Measurements from ENCODE around the gene NPHP1.
"Not testable (repeated sequence)": the region's sequence is repeated elsewhere in the genome, so short reads cannot be mapped to it uniquely, and the experiment has no call there.

NPHP1 gene

DNA sequence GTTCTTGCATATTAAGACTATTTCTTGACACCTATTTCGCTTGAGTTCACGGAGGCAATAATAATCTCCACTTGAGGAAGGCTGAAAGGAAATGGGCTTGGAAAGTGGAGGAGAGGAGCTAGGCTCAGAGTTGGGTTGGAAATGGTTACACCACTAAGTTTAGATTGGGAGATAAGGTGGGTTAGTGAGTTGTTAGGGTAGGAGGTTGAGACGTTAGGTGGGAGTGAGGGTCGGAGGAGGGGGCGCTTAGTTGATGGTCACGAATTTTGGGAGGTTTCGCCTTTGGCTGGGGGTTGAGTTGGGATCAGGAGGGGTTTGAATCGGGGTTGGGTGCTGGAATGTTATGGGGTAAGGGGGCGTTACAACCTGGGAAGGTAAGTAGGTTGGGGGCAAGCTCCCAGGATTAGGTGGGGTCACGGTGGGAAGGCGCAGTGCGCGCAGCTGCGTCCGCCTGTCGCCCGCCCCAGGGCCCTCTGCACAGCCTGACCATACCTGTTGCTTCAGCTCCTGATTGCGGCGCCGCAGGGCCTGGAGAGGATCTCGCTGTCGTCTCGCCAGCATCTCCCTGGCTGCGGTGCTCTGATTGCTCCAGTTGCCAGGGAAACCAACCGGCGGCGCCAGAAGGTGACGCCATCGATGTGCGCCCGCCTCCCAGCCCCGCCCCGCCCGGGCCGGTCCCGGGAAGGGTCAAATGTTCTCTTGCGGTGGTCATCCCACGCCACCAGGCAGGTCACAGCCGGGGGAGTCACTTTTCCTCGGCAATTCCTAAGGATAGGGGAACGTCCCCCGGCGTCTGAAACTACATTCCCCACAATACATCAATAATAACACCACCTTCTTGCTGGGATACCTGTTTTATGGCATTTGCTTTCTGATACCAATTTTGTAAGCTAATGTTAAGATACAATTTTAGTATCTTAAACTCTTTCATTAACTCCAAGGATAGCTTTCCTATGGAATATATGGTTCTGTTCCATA is at the start of gene NPHP1:
NPHP1 (minus strand) TSS at position 606 of the 978 bp plus-strand sequence; CDS start at position 561, 45 bp downstream.
- TF ChIP-seq, protein P1, sequence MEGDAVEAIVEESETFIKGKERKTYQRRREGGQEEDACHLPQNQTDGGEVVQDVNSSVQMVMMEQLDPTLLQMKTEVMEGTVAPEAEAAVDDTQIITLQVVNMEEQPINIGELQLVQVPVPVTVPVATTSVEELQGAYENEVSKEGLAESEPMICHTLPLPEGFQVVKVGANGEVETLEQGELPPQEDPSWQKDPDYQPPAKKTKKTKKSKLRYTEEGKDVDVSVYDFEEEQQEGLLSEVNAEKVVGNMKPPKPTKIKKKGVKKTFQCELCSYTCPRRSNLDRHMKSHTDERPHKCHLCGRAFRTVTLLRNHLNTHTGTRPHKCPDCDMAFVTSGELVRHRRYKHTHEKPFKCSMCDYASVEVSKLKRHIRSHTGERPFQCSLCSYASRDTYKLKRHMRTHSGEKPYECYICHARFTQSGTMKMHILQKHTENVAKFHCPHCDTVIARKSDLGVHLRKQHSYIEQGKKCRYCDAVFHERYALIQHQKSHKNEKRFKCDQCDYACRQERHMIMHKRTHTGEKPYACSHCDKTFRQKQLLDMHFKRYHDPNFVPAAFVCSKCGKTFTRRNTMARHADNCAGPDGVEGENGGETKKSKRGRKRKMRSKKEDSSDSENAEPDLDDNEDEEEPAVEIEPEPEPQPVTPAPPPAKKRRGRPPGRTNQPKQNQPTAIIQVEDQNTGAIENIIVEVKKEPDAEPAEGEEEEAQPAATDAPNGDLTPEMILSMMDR (IDR thresholded peaks at IDR 0.05; ENCODE audit: insufficient read depth, low read depth, low read length, missing control alignments) = no peak
- peak within 1 kb of the TSS; percentile 62 for H3K4me3 ChIP-seq (ENCODE audit: low read depth, low read length)
- DNase-seq (ENCODE audit: low read depth) = peak; percentile 85

DNA sequence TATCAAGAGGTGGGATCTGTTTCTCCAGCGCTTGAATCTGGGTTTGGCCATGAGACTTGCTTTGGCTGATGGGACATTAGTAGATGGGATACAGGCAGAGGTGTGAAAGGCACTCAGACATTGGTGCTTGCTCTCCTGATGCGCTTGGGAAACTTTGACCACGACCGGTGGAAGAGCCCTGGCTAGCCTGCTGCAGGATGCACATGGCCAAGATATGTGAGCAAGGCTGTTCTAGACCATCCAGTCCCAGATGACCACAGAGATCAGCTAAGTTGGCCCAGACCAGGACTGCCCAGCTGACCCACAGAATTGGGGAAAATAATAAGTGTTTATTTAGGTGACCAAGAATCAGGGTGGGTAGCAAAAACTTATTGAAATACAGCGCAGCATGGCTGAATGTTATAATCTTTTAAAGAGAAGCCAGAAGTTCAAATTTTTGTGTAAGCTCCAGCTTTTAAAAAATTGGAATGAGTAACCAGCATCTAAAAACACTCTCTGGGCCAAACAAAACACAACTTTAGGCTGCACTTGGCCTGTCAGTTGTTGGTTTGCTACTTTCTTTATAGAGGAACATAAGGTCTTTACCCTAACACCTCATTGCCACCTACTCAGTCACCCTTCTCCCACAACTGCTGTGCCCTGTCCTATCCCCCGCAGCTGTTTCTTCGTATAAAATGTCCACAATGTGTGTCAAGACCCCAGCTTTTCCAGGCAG is 43.4 kb upstream of the NPHP1 start:
- not testable (repeated sequence) for H3K4me3 ChIP-seq (ENCODE audit: low read depth, low read length); DNase-seq (ENCODE audit: low read depth)

DNA sequence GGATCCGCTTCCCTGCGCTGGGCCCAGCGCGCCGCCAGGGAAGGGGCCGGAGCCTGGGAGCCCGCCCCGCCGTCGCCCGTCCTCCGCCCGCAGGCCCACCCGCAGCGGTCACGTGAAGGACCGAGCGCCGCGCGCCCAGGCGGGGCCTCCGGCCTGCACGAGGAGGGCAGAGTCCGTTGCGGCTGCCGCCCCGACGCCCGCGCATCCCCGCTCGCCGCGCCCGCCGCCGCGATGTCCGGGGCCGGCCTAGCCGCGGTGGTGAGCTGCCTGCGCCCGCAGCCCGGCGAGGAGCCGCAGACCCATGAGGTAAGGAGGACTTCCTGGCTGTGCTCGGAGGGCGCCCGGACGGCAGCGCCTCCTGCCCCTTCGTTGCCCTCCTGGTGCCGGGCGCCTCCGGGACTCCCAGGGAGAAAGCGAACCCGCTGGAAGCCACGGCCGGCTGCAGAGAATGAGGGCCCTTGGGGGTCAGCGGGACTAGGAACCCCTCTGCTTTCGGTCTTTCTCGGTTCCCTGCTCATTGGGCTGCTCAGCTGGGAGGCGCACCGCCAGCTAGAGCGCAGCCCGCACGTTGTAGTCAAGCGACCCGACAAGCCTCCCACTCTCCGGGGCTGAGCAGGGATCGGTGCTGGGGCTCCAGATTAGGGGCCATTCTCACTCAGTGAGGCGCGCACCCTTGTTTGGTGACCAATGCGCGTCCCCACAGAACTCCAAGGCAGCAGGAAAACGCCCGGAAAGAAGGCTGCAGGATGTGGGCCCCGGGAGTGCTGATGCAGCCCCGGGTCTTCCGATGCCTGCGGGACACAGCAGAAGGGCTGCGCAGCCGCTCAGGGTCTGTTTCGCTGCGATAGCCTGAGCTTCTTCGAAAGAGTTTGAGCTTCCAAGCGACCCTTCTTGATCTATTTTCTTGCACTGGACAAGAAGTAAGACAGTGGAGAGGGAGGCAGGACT is 40.9 kb upstream of the NPHP1 start:
- H3K4me3 ChIP-seq (ENCODE audit: low read depth, low read length); DNase-seq (ENCODE audit: low read depth): not testable (repeated sequence)

DNA sequence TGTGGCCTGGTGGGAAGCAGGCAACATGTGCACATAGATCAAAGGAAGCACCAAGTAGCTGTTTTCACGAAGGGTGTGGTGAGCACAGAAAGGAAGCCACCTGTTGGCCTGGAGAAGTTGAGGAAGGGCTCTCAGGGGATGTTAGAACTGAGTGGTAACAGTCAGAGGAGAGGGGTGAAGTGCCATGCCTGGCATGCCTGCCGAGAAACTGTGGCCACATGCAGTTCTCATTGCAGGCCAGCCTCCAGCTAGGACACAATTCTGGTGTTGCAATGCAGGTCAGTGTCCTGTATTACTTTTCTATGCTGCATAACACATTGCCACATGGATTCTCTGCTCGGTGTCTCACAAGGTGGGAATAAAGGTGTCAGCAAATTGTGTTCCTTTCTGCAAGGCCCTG is 38.5 kb upstream of the NPHP1 start:
- H3K4me3 ChIP-seq (ENCODE audit: low read depth, low read length); DNase-seq (ENCODE audit: low read depth): not testable (repeated sequence)

DNA sequence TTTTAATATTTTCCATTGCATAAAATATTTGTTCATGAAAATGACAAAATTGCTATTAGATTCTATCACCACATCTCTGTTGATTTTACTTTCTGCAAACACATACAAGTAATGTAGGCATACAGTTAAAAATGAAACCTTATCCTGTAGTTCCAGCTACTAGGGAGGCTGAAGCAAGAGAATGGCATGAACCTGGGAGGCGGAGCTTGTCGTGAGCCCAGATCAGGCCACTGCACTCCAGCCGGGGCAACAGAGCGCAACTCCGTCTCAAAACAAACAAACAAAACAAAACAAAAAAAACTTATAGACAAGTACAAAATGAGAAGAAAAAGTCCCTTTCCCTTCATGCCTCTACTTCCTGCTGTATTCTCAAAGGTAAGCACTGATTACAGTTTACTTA is 29.7 kb upstream of the NPHP1 start:
- H3K4me3 ChIP-seq (ENCODE audit: low read depth, low read length); DNase-seq (ENCODE audit: low read depth): not testable (repeated sequence)

DNA sequence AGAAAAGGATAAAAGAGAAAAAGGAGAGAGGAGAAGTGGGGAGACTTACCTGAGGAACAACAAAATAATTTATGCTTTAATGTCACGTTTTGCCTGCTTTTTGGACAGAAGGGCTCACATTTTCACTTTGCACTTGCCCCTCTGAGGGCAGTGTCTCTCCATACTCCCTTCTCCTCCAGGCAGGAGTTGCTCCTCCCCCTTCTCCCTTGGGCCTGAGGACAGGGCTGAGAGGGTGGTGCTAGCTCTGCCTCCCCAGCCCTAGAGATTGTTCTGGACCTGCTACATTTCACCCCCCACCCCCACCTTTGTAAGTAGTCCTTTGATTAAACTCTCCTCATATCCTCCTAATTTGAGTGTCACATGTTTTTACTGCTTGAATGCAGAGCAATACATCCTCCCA is 25.1 kb upstream of the NPHP1 start:
- DNase-seq (ENCODE audit: low read depth); H3K4me3 ChIP-seq (ENCODE audit: low read depth, low read length): not testable (repeated sequence)

DNA sequence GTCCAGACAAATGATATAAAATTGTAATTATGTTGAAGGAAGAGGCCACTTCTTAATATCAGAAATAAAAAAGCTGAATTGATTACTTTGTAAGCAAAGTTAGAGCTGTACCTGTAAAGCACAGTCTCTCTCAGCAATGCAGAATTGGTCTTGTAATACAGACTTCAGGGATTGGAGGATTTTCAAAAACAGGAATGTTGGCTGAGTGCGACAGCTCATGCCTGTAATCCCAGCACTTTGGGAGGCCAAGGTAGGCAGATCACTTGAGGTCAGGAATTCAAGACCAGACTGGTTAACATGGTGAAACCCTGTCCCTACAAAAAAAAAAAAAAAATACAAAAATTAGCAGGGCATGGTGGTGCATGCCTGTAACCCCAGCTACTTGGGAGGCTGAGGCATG is 17.8 kb upstream of the NPHP1 start:
- not testable (repeated sequence) for H3K4me3 ChIP-seq (ENCODE audit: low read depth, low read length); DNase-seq (ENCODE audit: low read depth)

DNA sequence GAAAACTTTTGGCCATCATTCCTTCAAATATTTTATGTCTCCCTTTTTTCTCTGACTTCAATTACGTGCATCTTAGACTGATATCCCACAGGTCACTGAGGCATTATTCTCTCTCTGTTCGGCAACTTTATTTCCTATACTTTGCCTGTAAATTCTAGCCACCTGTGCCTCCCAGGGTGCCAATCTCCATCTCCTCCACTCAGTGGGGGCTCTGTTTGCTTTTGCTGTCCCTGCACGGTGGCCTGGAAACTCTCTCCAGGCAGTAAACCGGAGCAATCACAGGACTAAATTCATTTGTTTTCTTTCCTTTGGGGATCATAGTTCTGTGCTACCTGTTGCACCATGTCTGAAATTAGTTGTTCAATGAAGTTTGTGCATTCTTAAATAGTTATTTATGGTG is 17.1 kb upstream of the NPHP1 start:
- TF ChIP-seq, protein P1 (IDR thresholded peaks at IDR 0.05; ENCODE audit: insufficient read depth, low read depth, low read length, missing control alignments) = no peak
- H3K4me3 ChIP-seq (ENCODE audit: low read depth, low read length) = no peak overlapping the region
- no peak for DNase-seq (ENCODE audit: low read depth)

DNA sequence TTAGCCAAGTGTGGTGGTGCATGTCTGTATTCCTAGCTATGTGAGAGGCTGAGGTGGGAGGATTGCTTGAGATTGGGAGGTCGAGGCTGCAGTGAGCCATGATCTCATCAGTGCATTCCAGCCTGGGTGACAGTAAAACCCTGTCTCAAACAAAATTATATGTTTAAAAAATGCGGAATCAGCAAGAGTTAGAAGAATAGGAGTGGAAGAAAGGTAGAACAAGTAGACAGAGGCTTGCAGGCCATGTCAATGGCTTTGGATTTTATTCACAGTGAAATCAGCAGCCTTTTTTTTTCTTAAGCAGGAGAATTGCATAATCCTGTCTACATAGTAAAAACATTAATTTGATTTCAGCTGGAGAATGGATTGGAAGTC is 15.4 kb upstream of the NPHP1 start:
- TF ChIP-seq, protein P1 (IDR thresholded peaks at IDR 0.05; ENCODE audit: insufficient read depth, low read depth, low read length, missing control alignments) = no peak
- no peak for DNase-seq (ENCODE audit: low read depth)
- H3K4me3 ChIP-seq (ENCODE audit: low read depth, low read length) = no peak overlapping the region

Measured in GM12865 (cell line).